GM03348 (cell line): Measurements from ENCODE around the gene DLGAP1.

Source experiments
- DNase-seq: peaks from one replicate; pipeline ENCODE4 v3.0.0; 2012; ENCODE audit warnings: low spot score

DLGAP1 gene

DNA sequence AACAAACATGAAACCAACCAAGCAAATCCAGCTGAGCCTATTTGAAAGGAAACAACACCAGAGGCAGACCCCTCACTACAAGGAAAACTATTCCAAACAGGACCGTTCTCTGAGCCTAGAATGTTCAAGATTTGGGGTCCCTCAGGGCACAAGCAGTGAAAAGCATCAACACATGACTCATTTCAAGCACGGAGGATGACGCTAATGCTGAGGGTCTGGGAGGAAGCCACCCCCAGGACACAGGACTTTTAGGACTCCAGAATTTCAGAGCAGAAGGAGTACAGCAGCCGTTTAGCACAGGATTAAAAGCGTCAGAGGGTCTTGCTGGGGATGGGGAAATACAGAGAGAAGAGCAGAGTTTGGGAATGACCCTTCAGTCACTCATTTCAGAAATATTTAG lies 168.9 kb downstream of the DLGAP1 start:
- no peak for DNase-seq

DNA sequence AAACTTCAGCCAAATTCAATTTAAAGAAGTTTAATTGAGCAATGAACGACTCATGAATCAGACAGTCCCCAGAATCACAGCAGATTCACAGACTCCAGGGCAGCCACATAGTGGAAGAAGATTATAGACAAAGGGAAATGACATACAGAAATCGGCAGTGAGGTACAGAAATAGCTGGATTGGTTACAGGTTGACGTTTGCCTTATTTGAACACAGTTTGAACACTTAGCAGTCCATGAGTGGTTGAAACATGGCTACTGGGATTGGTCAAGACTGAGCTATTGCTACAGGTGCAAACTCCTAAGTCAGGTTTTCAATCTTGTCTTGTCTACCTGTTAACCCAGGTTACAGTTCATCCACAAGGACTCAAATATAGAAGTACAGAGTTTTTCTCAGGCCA lies 169.6 kb downstream of the DLGAP1 start:
- DNase-seq, result no peak

- no peak for DNase-seq
These were observed 170.6 kb downstream of the DLGAP1 start for GRCh38 chr18:4284528-4284927.

GRCh38 chr18:4283746-4284291 lies 171.3 kb downstream of the DLGAP1 start:
- no peak for DNase-seq

DNA sequence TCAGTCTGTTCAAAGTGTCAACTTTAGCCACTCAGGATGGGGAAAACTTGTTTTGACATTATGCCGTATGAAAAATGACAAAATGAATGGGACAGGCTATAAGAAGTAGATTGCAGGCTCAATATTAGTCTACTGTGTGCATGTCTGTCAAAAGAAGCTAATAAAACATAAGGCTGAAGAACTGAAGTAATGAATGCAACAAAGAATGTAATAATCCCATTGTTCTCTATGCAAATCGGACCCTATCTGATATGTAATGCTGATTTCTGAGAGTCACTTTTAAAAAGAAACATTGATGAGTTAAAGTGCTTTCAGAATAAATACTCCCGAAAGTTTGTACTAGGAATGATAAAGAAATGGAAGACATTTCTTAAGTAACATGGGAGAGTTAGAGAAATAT lies 172.2 kb downstream of the DLGAP1 start:
- DNase-seq, result no peak

DNA sequence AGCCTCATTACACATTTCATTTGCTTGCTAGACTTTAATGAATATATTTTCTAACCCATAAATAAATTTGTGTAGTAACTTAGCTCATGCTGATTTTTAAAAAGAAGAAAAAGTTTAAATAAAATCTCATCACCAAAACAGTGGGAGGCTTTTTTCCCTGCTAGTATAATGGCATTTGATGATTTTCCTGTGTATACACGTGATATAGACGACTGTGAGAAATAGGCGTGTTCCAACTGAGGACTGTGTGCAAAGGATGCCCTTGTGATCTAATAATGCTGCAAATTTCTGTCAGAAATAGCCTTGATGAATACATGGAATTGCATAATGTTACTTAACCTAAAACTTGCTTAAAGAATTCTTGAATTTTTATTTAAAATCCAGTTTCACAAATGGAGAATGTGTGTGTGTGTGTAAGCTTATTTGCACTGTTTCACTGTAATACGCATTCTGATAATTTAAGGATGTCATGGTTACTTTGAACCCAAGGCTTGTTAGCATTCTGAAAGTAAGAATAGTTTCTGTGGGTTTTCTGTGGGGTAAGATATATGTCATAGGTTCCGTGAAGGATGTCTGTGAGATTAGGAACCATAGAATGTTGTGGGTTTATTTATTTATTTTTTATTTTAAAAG lies 178.0 kb downstream of the DLGAP1 start:
- DNase-seq, result no peak

DNA sequence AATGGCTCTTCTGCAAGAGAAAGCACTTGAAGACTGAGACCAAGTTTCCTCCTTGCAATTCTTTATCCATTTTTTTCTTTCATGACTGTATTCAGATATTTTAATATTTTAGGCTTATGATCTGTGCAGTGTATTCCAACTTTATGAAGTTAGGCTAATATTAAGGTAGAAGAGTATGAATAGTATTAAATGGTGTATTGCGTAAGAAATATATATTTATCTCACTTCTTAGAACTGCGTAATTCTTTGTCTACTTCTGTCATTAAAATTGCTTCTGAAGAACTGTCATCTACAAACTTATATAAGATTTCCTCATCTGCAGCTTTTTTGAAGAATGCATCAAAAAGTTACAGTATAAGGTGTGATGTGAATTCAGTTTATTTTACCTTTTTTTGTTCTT lies 183.2 kb downstream of the DLGAP1 start:
- DNase-seq, result no peak

GRCh38 chr18:4270988-4271387 lies 184.1 kb downstream of the DLGAP1 start:
- DNase-seq, result no peak

DNA sequence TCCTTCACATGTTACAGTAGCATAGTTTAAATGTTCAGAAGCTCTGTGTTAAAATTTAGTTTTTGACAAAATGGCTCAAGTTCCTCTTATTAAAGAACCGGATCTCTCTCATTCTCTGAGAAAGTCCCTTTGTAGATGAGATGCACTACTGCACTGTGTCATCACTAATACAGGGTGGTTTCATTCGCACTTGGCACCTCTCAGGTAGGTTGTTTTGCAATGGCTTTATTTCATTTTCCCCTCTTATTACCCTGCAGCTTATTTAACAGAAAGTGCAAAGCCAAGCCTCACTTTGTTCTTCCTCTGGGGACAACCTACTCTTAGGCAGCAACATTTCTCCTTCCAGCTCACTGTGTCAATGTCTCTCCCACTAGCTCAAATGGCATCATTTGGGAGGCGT lies 185.1 kb downstream of the DLGAP1 start:
- no peak for DNase-seq

GRCh38 chr18:4267641-4268040 lies 187.5 kb downstream of the DLGAP1 start:
- no peak for DNase-seq

DNA sequence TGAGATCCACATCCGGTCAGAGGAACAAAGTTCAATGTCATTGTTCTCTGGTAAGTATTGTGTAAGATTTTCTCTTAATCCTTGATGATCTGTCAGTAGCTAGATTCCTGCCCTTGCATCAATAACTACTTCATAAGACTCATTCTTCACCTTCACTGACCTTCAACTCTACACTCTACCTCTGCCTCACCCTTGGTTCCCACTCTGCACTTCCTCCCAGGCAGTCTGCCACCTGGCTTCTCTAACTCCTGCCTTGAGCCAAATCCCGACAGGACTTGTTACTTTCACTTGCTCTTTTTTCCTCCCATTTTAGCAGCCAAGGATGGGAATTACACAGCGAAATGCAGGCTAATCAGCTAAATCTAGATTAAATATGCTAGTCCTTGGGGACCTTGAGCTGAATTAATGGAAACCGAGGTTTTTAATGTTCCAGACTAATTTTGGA lies 190.7 kb downstream of the DLGAP1 start:
- DNase-seq, result no peak

DNA sequence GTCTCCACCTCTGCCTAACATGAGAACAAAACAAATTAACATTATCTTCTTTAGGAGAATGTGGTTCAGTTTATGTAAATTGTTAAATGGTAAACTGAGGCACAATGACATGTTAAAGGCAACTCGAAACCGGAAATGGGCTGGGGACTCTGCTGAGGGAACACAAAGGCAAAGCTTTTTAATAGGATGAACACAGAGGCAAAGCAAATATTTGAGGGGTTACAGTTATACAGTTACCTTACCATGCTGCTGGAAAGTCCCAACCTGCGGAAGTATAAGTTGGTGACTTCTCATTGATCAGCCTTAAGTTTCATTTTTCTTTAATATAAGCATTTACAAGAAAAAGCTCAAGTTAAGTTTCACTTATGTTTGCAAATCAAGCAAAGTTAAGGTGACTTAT lies 195.0 kb downstream of the DLGAP1 start:
- no peak for DNase-seq

DNA sequence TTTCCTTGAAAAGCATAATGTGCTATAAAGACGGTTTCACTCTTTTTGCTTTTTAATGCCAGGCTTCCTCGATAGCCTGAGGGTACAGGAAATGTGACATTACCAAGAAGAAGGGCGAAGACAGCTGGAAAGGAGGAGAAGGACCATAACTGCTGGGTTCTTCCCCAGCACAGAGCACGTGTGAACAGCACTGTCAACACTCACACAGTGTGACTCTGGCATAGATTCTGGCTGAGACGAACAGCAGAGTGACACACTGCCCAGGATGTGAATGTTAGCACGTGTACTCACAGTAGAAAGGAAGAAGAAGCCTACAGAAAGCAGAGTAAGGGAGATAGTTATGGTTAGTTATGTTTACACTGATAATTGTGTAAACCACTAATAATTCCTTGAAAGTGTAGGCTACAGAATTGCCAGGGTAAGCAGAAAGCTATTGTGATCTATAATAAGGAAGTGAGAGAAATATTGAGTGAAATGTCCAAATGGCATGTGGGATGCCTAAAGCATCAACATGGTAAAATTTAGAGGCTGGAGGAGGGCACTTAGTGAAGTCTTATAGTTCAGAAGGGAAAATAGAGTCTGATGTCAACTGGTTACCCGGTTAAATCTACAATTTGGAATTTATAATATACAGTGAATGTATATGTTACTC lies 198.2 kb downstream of the DLGAP1 start:
- no peak for DNase-seq

GRCh38 chr18:4254840-4255239 lies 200.3 kb downstream of the DLGAP1 start:
- DNase-seq, result no peak

DNA sequence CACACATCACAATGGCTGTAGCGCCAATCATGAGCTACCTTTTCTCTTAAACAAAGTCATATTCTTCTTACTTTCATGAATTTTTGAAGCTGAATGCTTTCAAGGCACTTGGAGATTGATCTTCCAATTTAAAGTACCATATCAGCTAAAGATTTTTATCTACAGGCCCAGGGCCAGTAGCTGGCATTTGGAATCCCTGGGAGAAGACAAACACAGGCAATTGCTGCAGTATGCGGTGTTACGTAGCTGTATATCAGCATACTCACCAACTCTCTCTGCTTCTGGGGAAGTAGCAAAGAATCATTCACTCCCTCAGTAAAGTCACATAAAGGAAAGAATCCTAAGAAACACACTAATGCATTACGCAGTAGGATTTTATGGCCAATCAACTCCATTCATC lies 202.3 kb downstream of the DLGAP1 start:
- no peak for DNase-seq

GRCh38 chr18:4251873-4252272 lies 203.2 kb downstream of the DLGAP1 start:
- DNase-seq, result no peak

DNA sequence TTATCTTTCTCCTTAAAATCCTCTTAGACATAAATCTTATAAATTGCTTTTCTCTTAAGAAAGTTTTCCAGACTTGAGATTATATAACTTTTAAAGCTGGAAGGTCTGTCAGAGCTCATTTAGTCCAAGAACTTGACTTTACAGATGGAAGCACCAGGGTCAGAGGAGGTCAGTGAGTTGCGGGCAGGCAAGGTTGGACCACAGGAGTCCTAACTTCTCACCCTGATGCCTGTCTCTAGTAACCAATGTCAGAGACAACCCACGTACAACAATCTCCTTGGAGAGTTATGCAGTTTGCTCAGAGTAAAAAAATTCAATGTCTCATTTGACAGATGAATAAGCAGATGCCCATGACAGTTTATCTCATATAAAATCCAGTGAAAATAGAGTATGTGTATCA lies 203.9 kb downstream of the DLGAP1 start:
- DNase-seq, result no peak

DNA sequence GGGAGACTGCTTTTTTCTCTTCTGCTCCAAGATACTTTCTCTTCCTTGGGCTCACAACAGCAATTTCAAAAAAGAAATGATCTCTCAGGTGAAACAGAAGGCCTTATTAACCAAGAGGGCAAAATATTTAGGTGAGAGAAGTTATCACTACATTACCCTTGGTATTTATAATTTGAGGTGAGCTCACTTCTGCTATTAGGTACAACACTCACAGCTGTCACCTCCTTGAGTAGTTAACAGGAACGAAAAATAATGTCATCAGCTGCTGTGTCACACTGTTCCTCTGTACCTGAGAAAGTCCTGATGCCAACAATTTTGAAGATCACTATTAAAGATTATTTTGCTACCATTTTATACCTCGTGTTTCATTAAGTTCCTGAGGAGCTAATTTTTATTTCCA lies 205.0 kb downstream of the DLGAP1 start:
- no peak for DNase-seq

- DNase-seq, result no peak
These were observed 206.4 kb downstream of the DLGAP1 start for GRCh38 chr18:4248686-4249085.

DNA sequence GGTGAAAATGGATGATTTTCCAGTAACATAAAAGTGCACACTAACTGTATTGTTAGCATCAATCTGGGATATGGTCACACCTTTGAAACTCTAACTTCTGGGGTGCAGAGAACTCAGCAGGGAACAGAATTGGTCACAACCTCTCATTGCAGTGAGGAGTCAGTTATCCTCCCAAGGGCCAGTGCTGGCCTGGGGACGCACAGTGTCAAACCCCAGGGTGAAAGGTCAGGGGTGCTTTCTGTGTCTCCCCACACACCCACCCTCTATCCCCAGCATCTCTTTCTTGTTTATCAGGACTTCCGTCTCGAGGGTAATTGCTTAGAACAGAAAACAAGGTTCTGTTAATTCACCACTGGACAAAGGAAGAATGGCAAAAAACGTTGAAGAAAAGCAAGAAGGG lies 208.7 kb downstream of the DLGAP1 start:
- DNase-seq, result no peak

GRCh38 chr18:4245456-4245855 lies 209.7 kb downstream of the DLGAP1 start:
- DNase-seq, result no peak

GRCh38 chr18:4242431-4243161 lies 212.5 kb downstream of the DLGAP1 start:
- no peak for DNase-seq

DNA sequence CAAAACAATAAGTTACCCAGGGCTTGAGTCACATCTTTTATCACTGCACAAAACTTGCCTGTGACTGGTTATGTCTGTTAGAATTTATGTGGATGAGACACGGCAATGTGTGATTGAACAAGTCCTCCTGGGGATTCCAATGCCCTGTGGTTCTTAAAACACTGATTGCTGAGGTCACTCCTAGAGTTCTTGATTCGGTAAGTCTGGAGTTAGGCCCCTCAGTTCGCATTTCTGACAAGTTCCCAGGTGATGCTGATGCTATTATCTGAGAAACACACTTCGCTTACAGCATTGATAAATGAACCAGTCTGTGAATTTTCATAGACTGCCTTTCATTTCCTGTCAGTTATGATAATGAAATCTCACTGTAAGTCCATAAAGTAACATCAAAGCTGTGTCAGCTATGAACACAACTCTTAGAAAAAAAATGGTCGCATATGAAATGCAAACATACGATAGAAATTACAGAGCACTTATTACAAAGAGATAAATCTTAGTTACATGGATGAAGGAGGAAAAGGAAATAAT lies 214.0 kb downstream of the DLGAP1 start:
- no peak for DNase-seq
